ENCODE data around the gene THAP3.

DNA sequence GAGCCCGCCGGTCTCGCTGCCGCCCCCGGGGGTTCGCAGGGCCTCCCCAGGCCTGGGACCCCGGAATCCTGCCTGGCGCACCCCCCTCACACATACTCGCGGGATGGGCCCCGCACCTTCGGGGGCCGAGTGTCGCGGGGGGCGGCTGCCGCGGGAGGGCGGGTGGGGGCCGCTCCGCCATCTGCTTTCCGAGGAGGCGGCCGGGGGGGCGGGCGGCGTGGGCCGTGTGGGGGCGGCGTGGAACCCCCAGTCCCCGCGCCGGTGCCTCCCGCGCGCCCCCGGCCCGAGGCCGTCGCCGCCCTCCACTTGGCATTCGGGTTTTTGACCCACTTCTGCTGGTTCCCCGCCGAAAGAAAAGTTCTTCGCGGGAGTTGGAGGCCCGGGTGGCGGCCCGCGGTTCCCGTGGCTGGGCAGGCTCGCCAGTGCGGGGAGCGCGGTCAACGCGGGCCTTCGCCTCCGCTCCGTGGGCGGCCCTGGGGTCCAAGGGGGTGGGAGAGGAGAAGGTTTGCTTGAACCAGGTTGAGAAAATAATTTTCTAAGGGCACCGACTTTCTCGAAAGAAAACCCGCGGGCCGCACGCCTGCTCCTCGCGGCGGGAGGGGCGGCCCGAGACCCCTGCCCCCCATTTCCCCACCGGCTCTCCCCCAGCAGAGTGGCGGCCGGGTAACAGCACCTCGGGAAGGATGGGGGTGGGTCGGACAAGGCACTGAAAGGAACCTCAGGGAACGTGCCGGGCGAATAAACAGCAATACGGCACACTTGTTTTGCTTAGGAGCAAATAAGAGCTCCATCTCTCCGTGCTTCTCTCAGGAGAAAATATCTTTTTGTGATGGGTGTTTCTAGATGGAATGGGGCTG, 9.5 kb upstream of the THAP3 start:
- TF ChIP-seq, protein P1, sequence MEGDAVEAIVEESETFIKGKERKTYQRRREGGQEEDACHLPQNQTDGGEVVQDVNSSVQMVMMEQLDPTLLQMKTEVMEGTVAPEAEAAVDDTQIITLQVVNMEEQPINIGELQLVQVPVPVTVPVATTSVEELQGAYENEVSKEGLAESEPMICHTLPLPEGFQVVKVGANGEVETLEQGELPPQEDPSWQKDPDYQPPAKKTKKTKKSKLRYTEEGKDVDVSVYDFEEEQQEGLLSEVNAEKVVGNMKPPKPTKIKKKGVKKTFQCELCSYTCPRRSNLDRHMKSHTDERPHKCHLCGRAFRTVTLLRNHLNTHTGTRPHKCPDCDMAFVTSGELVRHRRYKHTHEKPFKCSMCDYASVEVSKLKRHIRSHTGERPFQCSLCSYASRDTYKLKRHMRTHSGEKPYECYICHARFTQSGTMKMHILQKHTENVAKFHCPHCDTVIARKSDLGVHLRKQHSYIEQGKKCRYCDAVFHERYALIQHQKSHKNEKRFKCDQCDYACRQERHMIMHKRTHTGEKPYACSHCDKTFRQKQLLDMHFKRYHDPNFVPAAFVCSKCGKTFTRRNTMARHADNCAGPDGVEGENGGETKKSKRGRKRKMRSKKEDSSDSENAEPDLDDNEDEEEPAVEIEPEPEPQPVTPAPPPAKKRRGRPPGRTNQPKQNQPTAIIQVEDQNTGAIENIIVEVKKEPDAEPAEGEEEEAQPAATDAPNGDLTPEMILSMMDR (IDR thresholded peaks at IDR 0.05) = no peak
- no peak for TF ChIP-seq POLR2A (IDR thresholded peaks at IDR 0.05)

Data from lower leg skin (tissue), 3 donors.